Fibroblast of lung (primary cell): ENCODE data around the gene ASB18. TPM values are rescaled to one million over a fixed set of nuclear protein-coding genes. Genes with fewer than 3 reads are reported as not detected.
A peak's percentile ranks its signal among the peaks of the same experiment; 100 is the strongest.

Experiments
- DNase-seq, 2 donors: peaks; one replicate each; pipeline versions ENCODE4 v3.0.0 to v3.0.0-alpha.2; 2010; ENCODE audit warnings: low read depth in 2 of 2
- H2AFZ ChIP-seq: 2 replicates; pipeline ENCODE4 v1.5.1; 2012; ENCODE audit warnings: low read length, control low read depth, inconsistent platforms
- H3K27ac ChIP-seq: 2 replicates; pipeline ENCODE4 v1.5.1; 2011; ENCODE audit warnings: low read length, control low read depth; ENCODE audit not compliant: insufficient read depth
- H3K27me3 ChIP-seq: 2 replicates; pipeline ENCODE4 v1.5.1; 2011; ENCODE audit warnings: mild to moderate bottlenecking, low read length; ENCODE audit not compliant: control insufficient read depth, insufficient read depth
- H3K36me3 ChIP-seq: 2 replicates; pipeline ENCODE4 v1.5.1; 2011; ENCODE audit warnings: low read length; ENCODE audit not compliant: control insufficient read depth, insufficient read depth
- H3K4me1 ChIP-seq: 2 replicates; pipeline ENCODE4 v1.5.1; 2011; ENCODE audit warnings: low read length; ENCODE audit not compliant: control insufficient read depth, insufficient read depth; ENCODE audit errors: extremely low read depth
- H3K4me2 ChIP-seq: 2 replicates; pipeline ENCODE4 v1.5.1; 2011; ENCODE audit warnings: low read length, control low read depth; ENCODE audit not compliant: insufficient read depth; ENCODE audit errors: extremely low read depth
- H3K4me3 ChIP-seq, 4 experiments: fragments of 200-600 bp in 1 of 4; sonication (generic) in 1 of 4; replicated peaks in 1 of 4; 2 replicates each; pipeline ENCODE4 v1.5.1; 2011 to 2016; ENCODE audit warnings: low read length in 4 of 4, low read depth in 3 of 4, mild to moderate bottlenecking in 3 of 4, control low read depth in 2 of 4, inconsistent platforms in 1 of 4, mixed read lengths in 1 of 4; ENCODE audit not compliant: insufficient read depth in 1 of 4; ENCODE audit errors: control extremely low read depth in 1 of 4
- H3K79me2 ChIP-seq: 2 replicates; pipeline ENCODE4 v1.5.1; 2012; ENCODE audit warnings: mild to moderate bottlenecking, low read length, inconsistent platforms; ENCODE audit not compliant: control insufficient read depth, insufficient read depth
- H3K9ac ChIP-seq: 2 replicates; pipeline ENCODE4 v1.5.1; 2011; ENCODE audit warnings: mild to moderate bottlenecking, low read length, control low read depth; ENCODE audit not compliant: insufficient read depth
- H3K9me3 ChIP-seq: 2 replicates; pipeline ENCODE4 v1.5.1; 2012; ENCODE audit warnings: low read depth, low read length; ENCODE audit not compliant: control insufficient read depth, insufficient read depth
- H4K20me1 ChIP-seq: 2 replicates; pipeline ENCODE4 v1.5.1; 2011; ENCODE audit warnings: low read length; ENCODE audit not compliant: control insufficient read depth, insufficient read depth; ENCODE audit errors: extremely low read depth
- EZH2 ChIP-seq: IDR thresholded peaks from 2 replicates; pipeline ENCODE4 v1.5.1; 2012; ENCODE audit warnings: low read length, control low read depth, mild to moderate bottlenecking; ENCODE audit errors: missing control alignments
- polyA plus RNA-seq, 2 donors: library from polyadenylated mRNA; depleted of rRNA in 1 of 2; stranded (reverse) in 1 of 2; unstranded in 1 of 2; fragments of >200 nt; gene quantifications; 2 replicates each; pipeline ENCODE4 v1.2.1, GENCODE V29; 2011 to 2012; ENCODE audit warnings: missing spikeins in 1 of 2
- total RNA-seq: library from RNA; depleted of rRNA; stranded (reverse); fragments of >200 nt; gene quantifications from 2 replicates; pipeline ENCODE4 v1.2.1, GENCODE V29; 2014
- TF ChIP-seq, protein P1 (sequence below), 2 donors: IDR thresholded peaks in 1 of 2; conservative IDR thresholded peaks in 1 of 2; 1 replicate in 1 of 2; 2 replicates in 1 of 2; pipeline ENCODE4 v1.5.1; 2011 to 2012; ENCODE audit warnings: low read length in 2 of 2, control low read depth in 1 of 2, inconsistent platforms in 1 of 2, low read depth in 1 of 2, mild to moderate bottlenecking in 1 of 2

Gene ASB18
- total and polyA plus RNA-seq, 2 donors (not counting 1 experiment from before 2014, with no cell fraction given) = not detected

DNA sequence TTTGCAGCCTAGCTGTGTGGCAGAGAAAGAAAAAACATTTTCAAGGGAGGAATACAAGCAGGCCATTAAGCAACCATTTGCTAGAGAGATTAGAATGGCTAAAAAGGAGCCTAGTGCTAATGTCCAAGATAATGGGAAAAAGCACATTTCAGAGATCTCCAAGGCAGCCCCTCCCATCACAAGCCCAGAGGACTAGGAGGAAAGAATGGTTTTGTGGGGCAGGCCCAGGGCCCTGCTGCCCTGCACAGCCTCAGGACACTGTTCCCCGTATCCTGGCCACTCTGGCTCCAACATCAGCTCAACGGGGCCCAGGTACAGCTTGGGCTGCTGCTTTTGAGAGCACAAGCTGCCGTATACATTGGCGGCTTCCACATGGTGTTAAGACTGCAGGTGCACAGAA is 79.5 kb downstream of the ASB18 start:
- Histone ChIP-seq H4K20me1 (no peaks in the 10 kb centered on the region), H3K36me3 (no peaks in the 10 kb centered on the region), H3K79me2 (no peaks in the 10 kb centered on the region), H3K4me2 (no peak overlapping the region), H3K27me3 (no peaks in the 10 kb centered on the region), H3K9ac (no peak overlapping the region), H3K9me3 (no peaks in the 10 kb centered on the region), H2AFZ (no peak overlapping the region), H3K4me3 (no peak overlapping the region), H3K27ac (no peak overlapping the region), H3K4me1 (no peaks in the 10 kb centered on the region)
- no peak for DNase-seq
- TF ChIP-seq EZH2 = no peak
- TF ChIP-seq, protein P1, sequence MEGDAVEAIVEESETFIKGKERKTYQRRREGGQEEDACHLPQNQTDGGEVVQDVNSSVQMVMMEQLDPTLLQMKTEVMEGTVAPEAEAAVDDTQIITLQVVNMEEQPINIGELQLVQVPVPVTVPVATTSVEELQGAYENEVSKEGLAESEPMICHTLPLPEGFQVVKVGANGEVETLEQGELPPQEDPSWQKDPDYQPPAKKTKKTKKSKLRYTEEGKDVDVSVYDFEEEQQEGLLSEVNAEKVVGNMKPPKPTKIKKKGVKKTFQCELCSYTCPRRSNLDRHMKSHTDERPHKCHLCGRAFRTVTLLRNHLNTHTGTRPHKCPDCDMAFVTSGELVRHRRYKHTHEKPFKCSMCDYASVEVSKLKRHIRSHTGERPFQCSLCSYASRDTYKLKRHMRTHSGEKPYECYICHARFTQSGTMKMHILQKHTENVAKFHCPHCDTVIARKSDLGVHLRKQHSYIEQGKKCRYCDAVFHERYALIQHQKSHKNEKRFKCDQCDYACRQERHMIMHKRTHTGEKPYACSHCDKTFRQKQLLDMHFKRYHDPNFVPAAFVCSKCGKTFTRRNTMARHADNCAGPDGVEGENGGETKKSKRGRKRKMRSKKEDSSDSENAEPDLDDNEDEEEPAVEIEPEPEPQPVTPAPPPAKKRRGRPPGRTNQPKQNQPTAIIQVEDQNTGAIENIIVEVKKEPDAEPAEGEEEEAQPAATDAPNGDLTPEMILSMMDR (conservative IDR thresholded peaks at IDR 0.05 in 1 of 2, IDR thresholded peaks at IDR 0.05 in 1 of 2; ENCODE audit: low read depth in 1 of 2, low read length in 2 of 2) = no peak

DNA sequence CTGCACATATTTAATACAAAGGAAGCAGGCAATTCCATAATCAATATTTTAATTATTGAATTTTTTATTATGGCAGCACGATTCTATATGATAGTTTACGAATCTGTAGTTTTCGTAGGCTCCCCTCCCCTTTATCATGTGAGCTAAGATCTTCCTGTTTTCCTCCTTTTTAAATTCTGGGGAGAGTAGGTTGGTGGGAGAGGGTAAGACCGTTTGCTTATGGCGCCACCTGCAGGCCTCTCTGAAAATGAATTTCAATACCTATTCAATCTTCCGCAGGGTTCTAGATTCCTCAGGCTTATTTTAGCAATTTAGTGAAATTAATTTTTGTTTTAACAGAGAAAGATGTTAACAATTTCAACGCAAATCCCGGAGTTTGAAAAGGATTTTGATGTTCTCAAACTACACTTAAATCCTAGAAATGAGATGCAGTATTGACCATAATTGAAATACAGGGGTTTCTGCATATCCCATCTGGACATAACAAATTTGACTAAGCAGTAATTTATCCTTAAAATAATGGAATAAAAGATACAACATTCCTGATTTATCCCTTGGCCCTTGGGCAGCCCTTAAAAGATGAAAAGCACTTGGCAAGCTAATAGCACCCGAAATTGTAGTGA is 83.3 kb downstream of the ASB18 start:
- H2AFZ ChIP-seq = no peak overlapping the region
- DNase-seq = peak; percentile 62 to 73
- H3K36me3 ChIP-seq = no peaks in the 10 kb centered on the region
- no peaks in the 10 kb centered on the region for H3K27me3 ChIP-seq
- TF ChIP-seq, protein P1 (conservative IDR thresholded peaks at IDR 0.05 in 1 of 2, IDR thresholded peaks at IDR 0.05 in 1 of 2; ENCODE audit: low read depth in 1 of 2, low read length in 2 of 2) = peak; percentile 69
- TF ChIP-seq EZH2 = no peak
- H3K4me2 ChIP-seq = no peak overlapping the region
- no peaks in the 10 kb centered on the region for H4K20me1 ChIP-seq
- H3K9ac ChIP-seq = no peak overlapping the region
- H3K4me1 ChIP-seq = peaks cover 2% of the 10 kb centered on the region
- H3K9me3 ChIP-seq = no peaks in the 10 kb centered on the region
- no peak overlapping the region for H3K27ac ChIP-seq
- H3K79me2 ChIP-seq = no peaks in the 10 kb centered on the region
- no peak overlapping the region for H3K4me3 ChIP-seq

DNA sequence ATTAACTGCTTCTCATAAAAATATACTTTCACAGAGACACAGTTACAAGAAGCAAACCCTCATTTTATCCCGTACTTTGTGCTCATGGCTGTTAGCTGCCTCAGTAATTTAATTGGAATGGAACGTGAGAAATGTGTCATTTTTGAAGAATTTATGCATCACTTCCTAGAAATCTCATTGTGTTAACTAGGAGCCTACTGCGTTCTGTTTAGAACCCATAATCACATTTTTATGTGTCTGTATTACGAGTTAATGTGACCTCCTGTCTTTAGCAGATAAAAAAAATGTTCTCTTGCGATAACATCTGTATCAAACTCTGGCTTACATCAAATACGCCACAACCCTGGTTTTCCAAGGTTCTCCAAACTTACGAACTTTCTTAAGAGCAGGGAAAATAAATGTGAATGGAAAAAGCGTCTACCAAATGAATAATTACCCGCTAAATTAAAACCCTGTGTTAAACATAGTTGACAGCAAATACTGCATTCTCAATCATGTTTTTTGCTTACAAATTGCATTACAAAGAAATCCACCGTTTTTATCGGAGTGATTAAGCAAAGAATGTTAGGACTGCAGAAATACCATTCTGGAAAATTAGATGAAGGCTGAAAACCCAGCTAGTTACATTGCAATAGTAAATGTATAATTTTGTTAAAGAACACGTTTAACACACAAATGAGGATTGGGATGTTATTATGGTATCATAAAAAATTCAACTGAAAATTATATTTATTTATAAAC is 84.0 kb downstream of the ASB18 start:
- H3K79me2 ChIP-seq = no peaks in the 10 kb centered on the region
- H3K27ac ChIP-seq = no peak overlapping the region
- no peak overlapping the region for H2AFZ ChIP-seq
- peaks cover 2% of the 10 kb centered on the region for H3K4me1 ChIP-seq
- H3K36me3 ChIP-seq = no peaks in the 10 kb centered on the region
- peak; percentile 13 to 83 for DNase-seq
- peak overlapping the region; percentile 76 for H3K4me2 ChIP-seq
- TF ChIP-seq, protein P1 (conservative IDR thresholded peaks at IDR 0.05 in 1 of 2, IDR thresholded peaks at IDR 0.05 in 1 of 2; ENCODE audit: low read depth in 1 of 2, low read length in 2 of 2) = no peak
- no peak for TF ChIP-seq EZH2
- H3K9me3 ChIP-seq = no peaks in the 10 kb centered on the region
- peak overlapping the region in 2 of 4 experiments; percentile 6 to 56 for H3K4me3 ChIP-seq
- no peak overlapping the region for H3K9ac ChIP-seq
- peaks cover 2% of the 10 kb centered on the region for H3K27me3 ChIP-seq
- no peaks in the 10 kb centered on the region for H4K20me1 ChIP-seq
